AG09309 (cell line): ENCODE results near the gene RIPK4.

Source experiments
- DNase-seq: peaks from one replicate; pipeline ENCODE4 v3.0.0-alpha.2; 2010; ENCODE audit warnings: low read depth
- H3K4me3 ChIP-seq: 2 replicates; pipeline ENCODE4 v1.5.1; 2011; ENCODE audit warnings: mild to moderate bottlenecking, low read depth, low read length, moderate library complexity; ENCODE audit not compliant: control insufficient read depth
- TF ChIP-seq, protein P1 (sequence below): IDR thresholded peaks from 2 replicates; pipeline ENCODE4 v1.5.1; 2011; ENCODE audit warnings: mild to moderate bottlenecking, low read depth, low read length, inconsistent platforms; ENCODE audit not compliant: insufficient read depth, control insufficient read depth; ENCODE audit errors: missing control alignments

RIPK4 gene

DNA sequence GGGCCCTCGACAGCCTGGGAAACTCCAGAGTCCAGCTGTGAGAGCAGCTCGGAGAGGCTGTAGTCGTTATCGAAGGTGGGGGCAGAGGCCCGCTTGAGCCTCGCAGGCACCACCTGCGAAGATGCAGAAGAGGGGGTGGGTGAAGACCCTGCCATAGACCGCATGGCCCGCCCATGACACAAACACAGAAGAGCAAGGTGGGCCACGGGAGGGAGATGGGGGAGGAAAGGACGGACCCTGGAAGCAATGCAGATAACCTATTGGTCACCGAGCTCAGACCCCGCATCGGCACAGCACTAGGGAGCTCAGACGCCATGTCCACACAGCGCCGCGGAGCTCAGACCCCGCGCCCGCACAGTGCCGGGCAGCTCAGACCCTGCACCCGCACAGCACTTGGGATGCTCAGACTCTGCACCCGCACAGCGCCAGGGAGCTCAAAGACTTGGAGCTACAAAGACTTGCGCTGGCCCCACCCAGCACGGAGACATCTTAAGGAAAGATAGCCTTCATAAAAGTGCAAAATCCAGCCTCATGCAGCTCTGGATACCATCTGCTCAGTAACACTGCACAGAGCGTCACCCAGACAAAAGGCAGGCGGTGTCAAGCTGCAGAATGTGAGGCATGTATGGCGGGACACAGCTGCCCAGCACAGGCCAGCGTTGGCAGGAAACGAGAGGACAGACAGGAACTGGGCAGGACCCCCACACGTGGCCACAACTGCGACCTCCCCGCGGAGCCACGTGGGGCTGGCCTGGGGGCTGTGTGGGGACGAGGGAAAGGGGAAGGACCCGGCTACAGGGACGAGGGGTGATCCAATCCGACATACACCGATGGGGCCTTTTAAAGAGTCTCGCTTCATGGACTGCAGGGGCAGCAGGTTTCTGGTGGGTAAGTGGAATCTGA is 22.6 kb downstream of the RIPK4 start:
- DNase-seq = no peak
- no peak overlapping the region for H3K4me3 ChIP-seq
- TF ChIP-seq, protein P1, sequence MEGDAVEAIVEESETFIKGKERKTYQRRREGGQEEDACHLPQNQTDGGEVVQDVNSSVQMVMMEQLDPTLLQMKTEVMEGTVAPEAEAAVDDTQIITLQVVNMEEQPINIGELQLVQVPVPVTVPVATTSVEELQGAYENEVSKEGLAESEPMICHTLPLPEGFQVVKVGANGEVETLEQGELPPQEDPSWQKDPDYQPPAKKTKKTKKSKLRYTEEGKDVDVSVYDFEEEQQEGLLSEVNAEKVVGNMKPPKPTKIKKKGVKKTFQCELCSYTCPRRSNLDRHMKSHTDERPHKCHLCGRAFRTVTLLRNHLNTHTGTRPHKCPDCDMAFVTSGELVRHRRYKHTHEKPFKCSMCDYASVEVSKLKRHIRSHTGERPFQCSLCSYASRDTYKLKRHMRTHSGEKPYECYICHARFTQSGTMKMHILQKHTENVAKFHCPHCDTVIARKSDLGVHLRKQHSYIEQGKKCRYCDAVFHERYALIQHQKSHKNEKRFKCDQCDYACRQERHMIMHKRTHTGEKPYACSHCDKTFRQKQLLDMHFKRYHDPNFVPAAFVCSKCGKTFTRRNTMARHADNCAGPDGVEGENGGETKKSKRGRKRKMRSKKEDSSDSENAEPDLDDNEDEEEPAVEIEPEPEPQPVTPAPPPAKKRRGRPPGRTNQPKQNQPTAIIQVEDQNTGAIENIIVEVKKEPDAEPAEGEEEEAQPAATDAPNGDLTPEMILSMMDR = no peak

DNA sequence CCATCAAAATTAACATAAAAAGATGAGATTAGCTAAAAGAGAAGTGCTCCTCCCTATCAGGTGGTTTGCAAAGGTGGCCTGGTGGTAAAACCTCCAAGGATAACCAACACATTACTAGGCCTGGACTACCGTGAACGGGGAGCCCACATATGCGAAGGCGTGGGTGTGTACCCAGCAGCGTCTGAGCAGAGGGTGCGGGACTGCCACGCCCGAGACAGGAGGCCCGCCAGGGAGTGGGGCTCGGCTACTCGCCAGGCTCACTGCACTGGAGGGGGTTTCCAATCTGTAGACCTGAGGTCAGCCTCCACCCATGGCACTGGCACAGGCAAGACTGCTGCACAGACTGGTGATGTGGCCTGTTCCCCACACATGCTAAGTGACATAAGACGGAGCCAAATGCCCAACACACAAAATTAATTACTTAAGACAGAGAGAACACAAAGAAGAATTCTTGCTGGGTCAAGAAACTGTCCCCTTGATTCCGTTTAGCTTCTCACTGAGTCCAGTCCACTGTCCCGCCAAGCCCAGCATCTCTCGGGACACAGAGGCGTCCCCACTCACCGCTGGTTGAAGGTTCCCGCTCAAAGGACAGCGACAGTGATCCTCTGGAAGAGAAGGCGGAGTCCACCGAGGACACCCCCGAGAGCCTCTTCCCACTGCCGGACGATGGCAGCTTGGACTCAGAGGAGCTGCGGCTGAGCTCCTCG is 23.4 kb downstream of the RIPK4 start:
- H3K4me3 ChIP-seq = no peak overlapping the region
- DNase-seq = no peak
- TF ChIP-seq, protein P1 = no peak

DNA sequence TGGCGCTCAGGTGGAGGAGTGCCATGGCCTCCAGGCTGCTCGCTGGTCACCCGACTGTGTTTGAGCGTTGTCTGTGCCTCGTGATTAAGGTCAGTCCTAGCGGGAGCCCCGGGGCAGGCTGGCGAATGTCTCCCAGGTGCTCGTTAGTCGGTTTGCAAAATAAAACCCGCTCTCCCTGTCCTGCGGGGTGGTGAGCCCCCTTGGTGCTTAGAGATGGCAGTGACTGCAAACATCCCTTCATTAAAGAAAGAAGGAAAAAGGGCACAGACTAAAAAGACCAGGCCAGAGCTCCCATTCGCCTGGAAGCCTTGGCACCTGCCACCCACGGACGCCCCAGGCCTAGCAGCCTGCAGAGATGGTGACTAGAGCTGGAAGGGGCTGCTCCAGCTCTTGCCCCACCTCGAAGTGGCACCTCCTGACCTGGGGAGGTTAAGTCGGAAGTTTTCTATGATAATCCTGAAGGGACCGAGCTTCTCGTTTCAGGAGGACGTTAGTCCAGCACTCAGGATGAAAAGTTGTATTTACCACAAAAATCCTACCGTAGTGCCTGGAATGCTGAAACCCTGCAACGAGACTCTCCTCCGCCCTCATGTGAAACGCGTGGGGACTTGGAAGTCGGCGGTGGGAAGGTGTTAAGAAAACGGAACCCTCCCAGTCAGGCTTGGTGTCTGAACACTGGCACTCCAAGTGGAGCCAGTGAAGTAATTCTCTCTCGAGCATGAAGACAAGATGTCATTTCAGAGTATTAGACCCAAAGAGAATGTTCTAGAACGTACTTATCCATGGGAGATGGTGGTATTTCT is 24.6 kb downstream of the RIPK4 start:
- no peak for DNase-seq

DNA sequence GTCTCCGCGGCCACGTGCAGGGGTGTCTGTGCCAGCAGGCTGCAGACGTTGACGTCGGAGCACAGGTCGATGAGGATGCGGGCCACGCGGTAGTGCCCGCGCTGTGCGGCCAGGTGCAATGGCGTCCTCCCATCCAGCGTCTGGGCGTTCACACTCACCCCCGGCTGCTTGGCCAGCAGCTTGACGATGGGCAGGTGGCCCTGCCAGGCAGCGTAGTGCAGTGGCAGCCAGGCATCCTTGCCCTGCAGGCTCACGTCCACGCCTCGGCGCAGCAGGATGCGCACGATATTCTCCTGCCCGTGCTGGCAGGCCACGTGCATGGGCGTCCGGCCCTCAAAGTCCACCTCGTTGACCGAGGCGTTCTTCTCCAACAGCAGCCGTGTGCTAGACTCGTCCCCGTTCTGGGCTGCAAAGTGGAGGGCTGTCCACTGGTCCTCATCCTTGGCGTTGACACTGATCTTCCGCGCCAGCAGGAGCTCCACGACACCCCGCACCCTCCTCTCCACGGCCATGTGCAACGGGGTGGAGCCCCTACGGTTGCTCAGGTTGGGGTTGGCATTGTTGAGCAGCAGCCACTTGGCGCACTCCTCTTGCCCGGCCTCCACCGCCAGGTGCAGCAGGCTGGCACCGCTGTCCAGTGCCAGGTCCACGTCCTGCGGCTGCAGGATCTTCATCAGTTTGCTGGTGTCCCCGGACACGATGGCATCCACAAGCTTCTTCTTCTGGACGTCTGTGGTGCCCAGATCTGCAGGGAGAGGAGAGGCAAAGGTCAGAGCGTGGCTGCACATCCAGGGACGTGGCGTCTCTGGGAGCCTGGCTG is 25.4 kb downstream of the RIPK4 start:
- H3K4me3 ChIP-seq = no peak overlapping the region
- TF ChIP-seq, protein P1 = no peak
- DNase-seq = no peak

More for the DNA sequence above, 24.6 kb downstream of the RIPK4 start:
- H3K4me3 ChIP-seq = no peak overlapping the region
- TF ChIP-seq, protein P1 = no peak

GRCh38 chr21:41740604-41741252 is 26.1 kb downstream of the RIPK4 start:
- TF ChIP-seq, protein P1 = no peak
- no peak overlapping the region for H3K4me3 ChIP-seq
- no peak for DNase-seq
